Activated CD4-positive, alpha-beta memory T cell treated with anti-CD3 and anti-CD28 coated beads, Interleukin-2, amount 10 ng/mL, durations not matched to agents 7 days and 5 days (primary cell): ENCODE data around the gene CDC20B. TPM values are rescaled to one million over a fixed set of nuclear protein-coding genes. Genes with fewer than 3 reads are reported as not detected.
A peak's percentile ranks its signal among the peaks of the same experiment; 100 is the strongest.

Source experiments
- CTCF ChIA-PET: fragments of 350-600 bp; sonication (Branson Sonifier 250); formaldehyde crosslinking; loops from one replicate; lab custom pipeline; 2021; ENCODE audit warnings: antibody characterized with exemption, inconsistent platforms; lab: Charles Lee
- POLR2A ChIA-PET: fragments of 350-600 bp; sonication (Branson Sonifier 250); formaldehyde crosslinking; loops from one replicate; lab custom pipeline; 2021; ENCODE audit warnings: antibody characterized with exemption; lab: Charles Lee
- DNase-seq: peaks from one replicate; pipeline ENCODE4 v3.0.0-alpha.2; 2020
- H3K27ac Mint-ChIP-seq: one replicate; pipeline ENCODE4 v1.8.0; 2021; ENCODE audit warnings: mild to moderate bottlenecking, mixed read lengths
- H3K27me3 Mint-ChIP-seq: one replicate; pipeline ENCODE4 v1.8.0; 2021; ENCODE audit warnings: mixed read lengths
- H3K36me3 Mint-ChIP-seq: one replicate; pipeline ENCODE4 v1.8.0; 2021; ENCODE audit warnings: low read depth, mixed read lengths
- H3K4me1 Mint-ChIP-seq: one replicate; pipeline ENCODE4 v1.8.0; 2021; ENCODE audit warnings: mixed read lengths
- H3K4me3 Mint-ChIP-seq: one replicate; pipeline ENCODE4 v1.8.0; 2021; ENCODE audit warnings: mild to moderate bottlenecking, mixed read lengths
- H3K9me3 Mint-ChIP-seq: one replicate; pipeline ENCODE4 v1.8.0; 2021; ENCODE audit warnings: mixed read lengths
- total RNA-seq, 2 experiments: library from RNA; stranded (reverse); gene quantifications; one replicate each; pipeline ENCODE4 v1.2.3, GENCODE V29; 2021

CDC20B gene, protein sequence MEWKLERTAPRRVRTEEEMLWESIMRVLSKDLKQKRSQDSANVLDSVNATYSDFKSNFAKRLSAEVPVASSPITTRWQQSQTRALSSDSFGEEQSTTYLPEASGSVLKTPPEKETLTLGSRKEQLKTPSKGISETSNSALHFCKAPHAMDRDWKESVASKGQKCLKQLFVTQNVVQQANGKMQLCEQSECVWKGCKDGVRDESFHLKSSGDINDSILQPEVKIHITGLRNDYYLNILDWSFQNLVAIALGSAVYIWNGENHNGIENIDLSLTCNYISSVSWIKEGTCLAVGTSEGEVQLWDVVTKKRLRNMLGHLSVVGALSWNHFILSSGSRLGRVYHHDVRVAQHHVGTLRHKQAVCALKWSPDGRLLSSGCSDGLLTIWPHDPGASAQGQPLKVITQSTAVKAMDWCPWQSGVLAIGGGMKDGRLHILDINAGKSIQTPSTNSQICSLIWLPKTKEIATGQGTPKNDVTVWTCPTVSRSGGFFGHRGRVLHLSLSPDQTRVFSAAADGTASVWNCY
- under 1 TPM; 0.13 to 0.18 TPM for total RNA-seq

DNA sequence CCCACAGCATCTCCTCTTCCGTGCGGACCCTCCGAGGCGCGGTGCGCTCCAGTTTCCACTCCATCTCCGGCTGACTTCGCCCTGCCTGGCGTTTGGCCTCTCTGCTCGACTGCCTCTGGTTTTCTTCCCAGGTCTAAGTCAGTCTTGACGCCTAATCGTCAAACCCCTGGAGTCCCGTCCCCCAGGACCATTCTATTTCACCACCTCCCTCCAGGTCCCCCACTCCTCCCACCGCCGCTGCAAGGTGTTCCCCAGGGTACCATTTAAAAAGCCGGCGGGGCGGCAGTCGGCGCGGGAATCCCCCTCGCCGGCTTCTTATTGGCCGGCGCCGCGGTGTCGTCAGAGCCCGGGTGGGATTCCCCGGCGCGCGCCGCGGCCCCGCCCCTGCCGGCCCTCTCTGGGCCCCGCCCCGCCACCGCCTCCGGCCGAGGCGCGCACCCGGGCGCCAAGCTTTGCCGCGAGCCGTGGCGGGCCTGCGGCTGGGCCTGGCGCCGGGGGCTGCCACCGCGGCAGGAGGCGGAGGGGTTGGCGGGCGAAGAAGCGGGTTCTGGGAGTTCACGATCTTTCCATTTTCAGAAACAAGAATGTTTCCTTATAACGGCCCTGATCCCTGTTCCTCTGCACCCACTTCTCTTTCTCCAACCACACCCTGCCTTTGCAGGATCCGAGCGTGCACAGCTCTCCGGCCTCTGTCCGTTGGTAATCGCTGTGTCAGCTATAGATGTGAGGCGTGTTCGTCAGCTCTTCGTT, at the start of gene CDC20B:
CDC20B (minus strand) TSS at position 241 of the 750 bp plus-strand sequence; CDS start at position 64, 177 bp downstream.
- DNase-seq, result peak; percentile 73
- Mint-ChIP-seq H3K4me1 (peaks cover 39% of the 10 kb centered on the region), H3K9me3 (no peaks in the 10 kb centered on the region), H3K36me3 (no peaks in the 10 kb centered on the region), H3K27ac (no peak within 1 kb of the TSS), H3K4me3 (peak within 1 kb of the TSS; percentile 77), H3K27me3 (peaks cover 70% of the 10 kb centered on the region)
- POLR2A ChIA-PET, result no interaction called here
- CTCF ChIA-PET, result interaction anchor here (0.8 to 2.6 kb wide), 6 partner anchors 12 to 531 kb away, joined by 3 to 15 read pairs (median 6); partner anchors contain the start of genes DHX29 and MTREX

DNA sequence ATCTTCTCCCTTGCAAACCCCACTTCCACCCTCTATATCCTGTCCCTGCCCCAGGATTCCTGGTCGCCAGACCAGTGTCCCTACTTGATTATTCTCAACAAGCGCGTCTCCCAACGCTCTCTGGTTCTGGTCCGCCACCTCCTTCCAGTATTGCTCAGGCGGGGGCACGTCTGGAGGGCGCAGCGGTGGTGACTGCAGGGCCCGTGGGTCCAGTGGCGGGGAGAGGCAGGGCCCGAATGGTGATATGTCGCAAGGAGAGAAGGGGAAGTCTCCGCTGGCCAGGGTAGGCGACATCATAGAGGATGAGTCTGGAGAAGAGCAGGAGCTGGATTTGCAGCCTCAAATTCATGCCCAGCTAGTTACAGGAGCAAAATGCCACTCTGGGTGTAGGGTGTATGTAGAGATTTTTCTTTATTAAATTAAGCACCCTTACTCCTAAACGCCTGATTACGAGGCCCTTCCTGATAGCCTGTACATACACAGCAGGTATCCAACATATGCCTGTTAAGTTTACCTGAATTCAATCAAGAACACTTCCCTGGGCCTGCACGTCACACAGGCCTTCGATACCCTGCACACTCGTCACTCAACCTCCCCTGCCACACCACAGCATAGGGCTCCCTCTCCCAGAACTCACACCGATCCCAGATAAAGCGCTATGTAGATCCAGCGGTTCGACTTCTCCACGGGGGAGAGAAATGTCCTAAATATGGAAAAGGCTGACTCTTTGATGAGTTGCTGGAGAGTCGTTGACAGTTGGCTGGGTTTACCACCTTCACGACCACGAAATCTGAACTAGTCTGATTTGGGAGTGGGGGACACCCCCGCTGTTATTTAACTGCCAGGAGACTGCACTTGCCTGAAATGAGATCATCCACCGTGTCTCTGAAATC, 49.4 kb upstream of the CDC20B start:
- CTCF ChIA-PET, result interaction anchor here (0.7 kb wide), 1 partner anchor 37 kb away, joined by 3 read pairs; no protein-coding TSS in a partner anchor
- peaks cover 8% of the 10 kb centered on the region for H3K36me3 Mint-ChIP-seq
- H3K27me3 Mint-ChIP-seq, result peaks cover 83% of the 10 kb centered on the region
- peaks cover 35% of the 10 kb centered on the region for H3K4me1 Mint-ChIP-seq
- H3K27ac Mint-ChIP-seq, result no peak overlapping the region
- no peaks in the 10 kb centered on the region for H3K9me3 Mint-ChIP-seq
- no peak overlapping the region for H3K4me3 Mint-ChIP-seq
- no peak for DNase-seq
- POLR2A ChIA-PET, result interaction anchor here (2.1 kb wide), 1 partner anchor 8 kb away, joined by 5 read pairs; no protein-coding TSS in a partner anchor

DNA sequence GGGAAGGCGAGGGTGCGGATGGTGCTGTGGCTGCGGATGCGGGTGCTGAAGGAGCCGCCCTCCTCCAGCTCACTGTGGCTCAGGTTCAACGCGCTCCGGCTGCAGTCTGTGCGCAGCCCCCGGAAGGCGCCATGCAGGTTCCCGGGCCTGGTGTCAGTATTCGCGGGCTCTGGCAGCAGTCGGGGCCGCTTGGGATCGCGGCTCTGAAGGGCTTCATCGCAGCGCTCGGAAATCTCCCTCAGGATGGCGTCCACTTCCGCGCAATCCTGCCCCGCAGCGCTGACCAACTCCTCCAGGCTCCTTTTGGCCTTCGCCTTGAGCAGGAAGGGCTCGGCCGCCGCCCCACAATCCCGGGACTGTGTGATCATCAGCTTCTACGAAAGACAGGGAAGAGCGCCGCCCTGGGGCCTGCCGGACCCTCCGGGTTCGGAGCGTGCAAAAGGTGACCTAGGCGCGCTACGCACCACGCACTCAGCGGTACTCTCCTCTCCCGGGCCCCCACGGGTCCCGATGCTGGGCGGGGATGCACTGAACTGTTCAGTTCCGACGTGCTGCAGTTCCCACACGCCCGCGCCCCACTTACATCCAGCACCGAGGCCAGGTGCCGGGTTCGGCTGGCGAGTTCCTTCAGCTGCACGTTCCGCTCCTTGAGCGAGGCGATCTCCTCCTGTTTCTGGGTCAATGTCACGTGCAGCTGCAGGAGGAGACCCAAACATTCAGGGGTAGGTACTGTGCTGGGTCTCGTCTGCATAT, 47.6 kb upstream of the CDC20B start:
- CTCF ChIA-PET, result interaction anchor here (0.6 to 1.0 kb wide), 2 partner anchors 11 to 44 kb away, joined by 3 to 4 read pairs; no protein-coding TSS in a partner anchor
- POLR2A ChIA-PET, result interaction anchor here (2.1 kb wide), 1 partner anchor 9 kb away, joined by 5 read pairs; no protein-coding TSS in a partner anchor
- H3K9me3 Mint-ChIP-seq, result no peaks in the 10 kb centered on the region
- peaks cover 8% of the 10 kb centered on the region for H3K36me3 Mint-ChIP-seq
- peak overlapping the region; percentile 58 for H3K4me3 Mint-ChIP-seq
- peaks cover 78% of the 10 kb centered on the region for H3K27me3 Mint-ChIP-seq
- no peak for DNase-seq
- H3K27ac Mint-ChIP-seq, result no peak overlapping the region
- peaks cover 30% of the 10 kb centered on the region for H3K4me1 Mint-ChIP-seq

DNA sequence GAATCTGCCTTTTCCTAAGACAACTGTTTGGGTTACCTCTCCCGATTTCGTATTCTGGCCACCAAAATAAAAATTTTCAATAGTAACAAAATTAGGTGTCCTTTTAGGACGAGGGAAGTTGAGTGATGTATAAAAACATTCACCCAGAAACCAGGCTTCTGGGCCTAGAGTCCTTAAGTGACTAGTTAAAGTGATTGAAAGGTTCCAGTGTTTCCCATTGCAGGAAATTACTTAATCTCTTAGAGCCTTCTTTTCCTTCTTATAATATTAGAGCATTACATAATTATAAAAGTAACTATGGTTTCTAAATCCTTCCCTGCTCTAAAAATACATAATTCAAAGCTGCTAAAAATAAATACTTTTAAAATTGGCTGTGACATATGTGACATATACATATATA, 46.8 kb upstream of the CDC20B start:
- no peak overlapping the region for H3K27ac Mint-ChIP-seq
- ChIA-PET POLR2A (no interaction called here), CTCF (interaction anchor here (0.6 to 1.0 kb wide), 2 partner anchors 12 to 43 kb away, joined by 3 to 4 read pairs; no protein-coding TSS in a partner anchor)
- H3K4me3 Mint-ChIP-seq, result no peak overlapping the region
- peaks cover 29% of the 10 kb centered on the region for H3K4me1 Mint-ChIP-seq
- no peak for DNase-seq
- peaks cover 73% of the 10 kb centered on the region for H3K27me3 Mint-ChIP-seq
- H3K9me3 Mint-ChIP-seq, result no peaks in the 10 kb centered on the region
- peaks cover 8% of the 10 kb centered on the region for H3K36me3 Mint-ChIP-seq

DNA sequence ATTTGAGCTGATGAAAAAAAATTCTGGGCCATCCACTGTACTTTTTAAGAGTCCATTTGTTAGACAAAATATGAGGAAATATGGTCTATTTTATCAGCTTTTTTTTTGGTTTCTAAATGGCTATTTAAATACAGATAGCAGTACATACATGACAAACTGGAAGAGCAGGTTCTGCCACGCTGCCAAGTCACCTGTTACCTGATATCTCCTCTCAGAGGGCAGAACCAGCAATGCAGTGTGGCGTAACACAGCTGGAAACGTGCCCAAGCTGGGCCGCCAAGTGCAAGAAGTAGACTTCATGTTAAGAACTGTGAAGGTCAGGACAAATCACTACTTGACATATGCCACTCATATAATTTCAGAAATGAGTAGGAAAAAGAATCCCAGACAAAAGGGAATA, 46.0 kb upstream of the CDC20B start:
- Mint-ChIP-seq H3K27ac (no peak overlapping the region), H3K27me3 (peaks cover 65% of the 10 kb centered on the region), H3K9me3 (no peaks in the 10 kb centered on the region), H3K4me1 (peaks cover 28% of the 10 kb centered on the region), H3K4me3 (no peak overlapping the region), H3K36me3 (peaks cover 8% of the 10 kb centered on the region)
- POLR2A ChIA-PET, result interaction anchor here (1.0 kb wide), 1 partner anchor 16 kb away, joined by 3 read pairs; no protein-coding TSS in a partner anchor
- CTCF ChIA-PET, result interaction anchor here (1.0 kb wide), 1 partner anchor 12 kb away, joined by 4 read pairs; no protein-coding TSS in a partner anchor
- no peak for DNase-seq

DNA sequence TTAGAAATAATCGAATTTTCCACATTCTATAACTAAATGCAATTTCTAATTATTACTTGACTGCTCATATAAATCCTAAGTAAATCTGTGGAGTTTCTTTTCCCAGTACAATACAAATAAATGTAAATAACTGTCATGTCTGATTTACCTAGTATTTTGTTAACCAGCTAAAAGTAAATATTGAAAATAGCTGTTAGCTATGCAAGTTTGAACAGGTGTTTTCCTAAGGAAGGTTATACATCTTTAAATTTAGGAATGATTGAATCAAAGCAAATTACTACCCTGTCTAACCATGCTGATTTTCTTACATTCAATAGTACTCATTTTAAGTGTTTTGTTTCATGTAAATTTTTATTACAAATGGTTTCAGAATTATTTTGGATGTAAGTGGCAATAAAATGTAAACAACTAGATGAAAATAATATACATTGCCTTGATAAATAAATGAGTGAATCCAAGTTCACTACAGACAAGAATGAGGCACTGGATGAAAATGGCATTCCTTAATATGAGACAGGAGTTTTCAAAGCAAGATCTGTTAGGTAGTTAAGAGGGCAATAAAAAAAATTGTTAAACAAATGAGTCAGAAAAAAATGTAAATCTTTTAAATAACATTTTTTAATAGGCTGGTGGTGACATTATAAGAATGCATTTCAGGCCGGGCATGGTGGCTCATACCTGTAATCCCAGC, 38.4 kb upstream of the CDC20B start:
- H3K4me3 Mint-ChIP-seq, result no peak overlapping the region
- H3K4me1 Mint-ChIP-seq, result no peaks in the 10 kb centered on the region
- H3K36me3 Mint-ChIP-seq, result no peaks in the 10 kb centered on the region
- no peaks in the 10 kb centered on the region for H3K9me3 Mint-ChIP-seq
- POLR2A ChIA-PET, result no interaction called here
- H3K27ac Mint-ChIP-seq, result no peak overlapping the region
- no peak for DNase-seq
- H3K27me3 Mint-ChIP-seq, result peaks cover 10% of the 10 kb centered on the region
- CTCF ChIA-PET, result interaction anchor here (0.8 to 1.9 kb wide), 3 partner anchors 22 to 35 kb away, joined by 3 to 4 read pairs (median 4); no protein-coding TSS in a partner anchor

DNA sequence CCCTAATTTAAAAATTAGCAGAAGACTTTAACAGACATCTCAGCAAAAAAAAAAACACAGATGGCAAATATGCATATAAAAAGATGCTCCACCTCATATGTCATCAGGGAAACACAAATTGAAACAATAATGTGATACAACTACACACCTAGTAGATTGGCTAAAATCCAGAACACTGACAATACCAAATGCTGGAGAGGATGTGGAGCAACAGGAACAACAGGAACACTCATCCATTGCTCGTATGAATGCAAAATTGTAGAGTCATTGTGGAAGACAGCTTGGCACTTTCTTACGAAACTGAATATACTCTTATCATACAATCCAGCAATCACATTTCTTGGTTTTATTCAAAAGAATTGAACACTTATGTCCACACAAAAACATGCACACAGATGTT, 32.0 kb upstream of the CDC20B start:
- H3K4me3 Mint-ChIP-seq, result no peak overlapping the region
- H3K36me3 Mint-ChIP-seq, result no peaks in the 10 kb centered on the region
- no peaks in the 10 kb centered on the region for H3K9me3 Mint-ChIP-seq
- H3K27me3 Mint-ChIP-seq, result peaks cover 36% of the 10 kb centered on the region
- H3K4me1 Mint-ChIP-seq, result no peaks in the 10 kb centered on the region
- ChIA-PET CTCF (no interaction called here), POLR2A (no interaction called here)
- no peak for DNase-seq
- no peak overlapping the region for H3K27ac Mint-ChIP-seq

DNA sequence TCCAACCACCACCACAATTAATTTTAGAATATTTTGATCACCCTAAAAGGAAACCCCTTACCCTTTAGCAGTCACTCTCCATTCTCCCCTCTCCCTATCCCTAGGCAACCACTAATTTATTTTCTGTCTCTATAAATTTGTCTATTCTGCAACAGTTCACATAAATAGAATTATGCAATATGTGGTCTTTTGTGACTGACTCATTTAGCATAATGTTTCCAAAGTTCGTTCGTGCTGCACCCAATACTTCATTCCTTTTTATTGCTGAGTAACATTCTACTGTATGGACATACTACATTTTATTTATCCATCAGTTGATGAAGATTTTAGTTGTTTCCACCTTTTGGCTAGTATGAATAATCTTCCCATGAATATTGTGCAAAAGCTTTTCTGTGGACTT, 18.2 kb upstream of the CDC20B start:
- Mint-ChIP-seq H3K36me3 (no peaks in the 10 kb centered on the region), H3K27ac (no peak overlapping the region), H3K4me1 (no peaks in the 10 kb centered on the region), H3K9me3 (no peaks in the 10 kb centered on the region), H3K27me3 (peaks cover 53% of the 10 kb centered on the region), H3K4me3 (no peak overlapping the region)
- no peak for DNase-seq
- ChIA-PET POLR2A (no interaction called here), CTCF (no interaction called here)

DNA sequence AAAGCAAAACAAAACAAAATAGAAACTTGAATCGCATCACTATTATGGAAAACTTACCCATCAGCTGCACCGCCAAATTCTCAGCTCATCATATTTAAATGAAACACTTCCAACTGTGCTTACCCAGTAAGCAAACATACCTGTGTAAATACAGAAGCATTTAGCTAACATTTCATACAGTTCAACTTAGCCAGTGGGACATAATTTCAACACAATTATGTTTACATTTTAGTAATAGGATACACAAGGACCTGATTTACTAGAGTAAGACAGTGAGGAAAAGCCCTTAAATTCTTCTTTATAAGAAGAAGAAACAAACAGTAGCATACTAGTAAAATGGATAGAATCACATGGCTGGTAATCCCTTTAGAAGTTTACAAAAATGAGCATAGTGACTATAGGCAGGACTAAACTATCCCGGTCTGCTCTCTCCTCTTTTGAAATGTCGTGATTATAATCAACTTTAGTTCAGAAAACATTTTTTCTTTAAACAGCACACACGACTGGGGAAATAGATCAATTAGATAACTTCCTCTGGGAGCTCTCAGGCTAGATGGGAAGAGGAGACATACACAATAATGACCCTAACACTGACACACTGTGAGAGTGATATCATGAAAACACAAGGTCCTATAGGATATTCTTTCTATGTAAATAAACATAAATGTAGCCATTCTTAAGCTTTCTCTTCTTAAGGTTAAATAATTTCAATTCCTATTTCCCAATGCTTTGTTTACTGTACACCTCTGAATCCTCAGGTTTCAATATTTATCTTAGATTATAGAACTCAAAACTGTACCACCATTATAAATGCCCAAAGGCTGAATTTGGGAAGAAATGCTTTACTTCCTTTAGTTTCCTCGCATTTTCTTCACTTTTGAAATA, 15.9 kb upstream of the CDC20B start:
- no peaks in the 10 kb centered on the region for H3K9me3 Mint-ChIP-seq
- H3K4me1 Mint-ChIP-seq, result no peaks in the 10 kb centered on the region
- POLR2A ChIA-PET, result no interaction called here
- no peak overlapping the region for H3K4me3 Mint-ChIP-seq
- H3K36me3 Mint-ChIP-seq, result no peaks in the 10 kb centered on the region
- no peak for DNase-seq
- H3K27me3 Mint-ChIP-seq, result peaks cover 58% of the 10 kb centered on the region
- no peak overlapping the region for H3K27ac Mint-ChIP-seq
- CTCF ChIA-PET, result interaction anchor here (0.9 to 1.2 kb wide), 2 partner anchors 13 to 22 kb away, joined by 3 to 6 read pairs; no protein-coding TSS in a partner anchor

DNA sequence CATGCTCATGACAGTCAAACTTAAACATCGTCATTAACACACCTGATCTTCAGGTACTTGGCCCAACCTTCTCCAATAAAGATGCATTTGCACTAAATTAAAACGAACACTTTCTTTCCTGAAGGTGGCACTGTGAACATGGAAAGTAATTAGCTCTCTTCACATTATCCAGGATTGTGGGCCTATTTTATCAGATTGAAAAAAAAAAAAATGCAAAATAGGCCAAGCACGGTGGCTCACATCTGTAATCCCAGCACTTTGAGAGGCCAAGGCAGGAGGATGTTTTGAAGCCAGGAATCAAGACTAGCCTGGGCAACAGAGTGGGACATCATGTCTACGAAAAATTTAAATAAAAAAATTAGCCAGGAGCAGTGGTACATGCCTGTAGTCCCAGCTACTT, 14.4 kb upstream of the CDC20B start:
- no peak overlapping the region for H3K27ac Mint-ChIP-seq
- POLR2A ChIA-PET, result no interaction called here

More for the DNA sequence above, 14.4 kb upstream of the CDC20B start:
- H3K36me3 Mint-ChIP-seq, result no peaks in the 10 kb centered on the region
- H3K9me3 Mint-ChIP-seq, result no peaks in the 10 kb centered on the region
- no peaks in the 10 kb centered on the region for H3K4me1 Mint-ChIP-seq
- H3K4me3 Mint-ChIP-seq, result no peak overlapping the region
- peaks cover 56% of the 10 kb centered on the region for H3K27me3 Mint-ChIP-seq
- no peak for DNase-seq
- CTCF ChIA-PET, result interaction anchor here (1.1 kb wide), 1 partner anchor 23 kb away, joined by 4 read pairs; no protein-coding TSS in a partner anchor
